GM23338 (cell line): ENCODE data around the gene MEGF6. TPM values are rescaled to one million over a fixed set of nuclear protein-coding genes. Genes with fewer than 3 reads are reported as not detected.

Source experiments
- ATAC-seq: fragments of 200-7000 bp; cut with Tn5 transposase; 3 replicates; pipeline ENCODE4 v1.9.1; 2020
- DNase-seq: peaks from one replicate; pipeline ENCODE4 v3.0.0-alpha.2; 2015; ENCODE audit warnings: low spot score
- H2AFZ ChIP-seq: fragments of 200-600 bp; sonication (generic); 2 replicates; pipeline ENCODE4 v1.8.0; 2016; ENCODE audit warnings: antibody characterized with exemption, mild to moderate bottlenecking, moderate library complexity
- H3F3A ChIP-seq: fragments of 200-600 bp; sonication (generic); replicated peaks from 2 replicates; pipeline ENCODE4 v1.8.0; 2017; ENCODE audit warnings: antibody characterized with exemption, mixed run types, low read depth
- H3K27ac ChIP-seq: fragments of 200-600 bp; sonication (generic); 2 replicates; pipeline ENCODE4 v1.6.1; 2016; ENCODE audit warnings: low read depth
- H3K27me3 ChIP-seq: fragments of 200-600 bp; sonication (generic); 2 replicates; pipeline ENCODE4 v1.8.0; 2016; ENCODE audit warnings: mild to moderate bottlenecking, mixed run types, moderate library complexity; ENCODE audit not compliant: insufficient read depth
- H3K36me3 ChIP-seq: fragments of 200-600 bp; sonication (generic); 2 replicates; pipeline ENCODE4 v1.8.0; 2016; ENCODE audit warnings: mild to moderate bottlenecking; ENCODE audit not compliant: insufficient read depth
- H3K4me1 ChIP-seq: fragments of 200-600 bp; sonication (generic); 2 replicates; pipeline ENCODE4 v1.8.0; 2016; ENCODE audit warnings: mild to moderate bottlenecking, moderate library complexity; ENCODE audit not compliant: insufficient read depth
- H3K4me2 ChIP-seq: fragments of 200-600 bp; sonication (generic); 2 replicates; pipeline ENCODE4 v1.7.1; 2017; ENCODE audit warnings: mixed run types
- H3K4me3 ChIP-seq: fragments of 200-600 bp; sonication (generic); 2 replicates; pipeline ENCODE4 v1.6.1; 2016; ENCODE audit warnings: mixed run types
- H3K79me2 ChIP-seq: fragments of 200-600 bp; sonication (generic); replicated peaks from 2 replicates; pipeline ENCODE4 v1.8.0; 2017; ENCODE audit warnings: mild to moderate bottlenecking; ENCODE audit not compliant: insufficient read depth
- H3K9me2 ChIP-seq: fragments of 200-600 bp; sonication (generic); 2 replicates; pipeline ENCODE4 v1.8.0; 2017; ENCODE audit not compliant: insufficient read depth
- H4K20me1 ChIP-seq: fragments of 200-600 bp; sonication (generic); replicated peaks from 2 replicates; pipeline ENCODE4 v1.8.0; 2017; ENCODE audit warnings: mild to moderate bottlenecking; ENCODE audit not compliant: insufficient read depth
- H3K27ac Mint-ChIP-seq: 2 replicates; pipeline ENCODE4 v1.8.0; 2020; ENCODE audit warnings: inconsistent platforms, mild to moderate bottlenecking, moderate library complexity, mixed read lengths
- H3K27me3 Mint-ChIP-seq: 3 replicates; pipeline ENCODE4 v1.8.0; 2022; ENCODE audit warnings: low read depth, mild to moderate bottlenecking, moderate library complexity, mixed read lengths, inconsistent platforms; ENCODE audit not compliant: insufficient read depth, poor library complexity
- H3K36me3 Mint-ChIP-seq: 3 replicates; pipeline ENCODE4 v1.8.0; 2021; ENCODE audit warnings: low read depth, mild to moderate bottlenecking, inconsistent platforms, moderate library complexity, mixed read lengths
- H3K4me1 Mint-ChIP-seq: 3 replicates; pipeline ENCODE4 v1.8.0; 2020; ENCODE audit warnings: mild to moderate bottlenecking, inconsistent platforms, mixed read lengths
- H3K4me3 Mint-ChIP-seq: 3 replicates; pipeline ENCODE4 v1.8.0; 2021; ENCODE audit warnings: moderate library complexity, mild to moderate bottlenecking, inconsistent platforms, mixed read lengths
- H3K9me3 Mint-ChIP-seq: 3 replicates; pipeline ENCODE4 v1.8.0; 2020; ENCODE audit warnings: moderate library complexity, mild to moderate bottlenecking, inconsistent platforms, mixed read lengths
- CREB1 ChIP-seq: fragments of 250-450 bp; sonication (Bioruptor Pico); IDR thresholded peaks from 2 replicates; pipeline ENCODE4 v1.5.0; 2020; ENCODE audit warnings: low read depth, mild to moderate bottlenecking, moderate library complexity
- EZH2 ChIP-seq: fragments of 200-600 bp; sonication (generic); IDR thresholded peaks from one replicate; pipeline ENCODE4 v1.8.0; 2017; ENCODE audit warnings: antibody characterized with exemption, mild to moderate bottlenecking, low read depth; ENCODE audit not compliant: unreplicated experiment
- EZH2phosphoT487 ChIP-seq: fragments of 200-600 bp; sonication (generic); IDR thresholded peaks from one replicate; pipeline ENCODE4 v1.8.1; 2018; ENCODE audit warnings: antibody characterized with exemption; ENCODE audit not compliant: unreplicated experiment
- JUNB ChIP-seq: IDR thresholded peaks from one replicate; pipeline ENCODE4 v1.6.1; 2016; ENCODE audit warnings: antibody characterized with exemption; ENCODE audit not compliant: unreplicated experiment
- NANOG ChIP-seq: IDR thresholded peaks from 2 replicates; pipeline ENCODE4 v1.6.1; 2016; ENCODE audit warnings: antibody characterized with exemption, borderline replicate concordance
- POLR2AphosphoS5 ChIP-seq: IDR thresholded peaks from 2 replicates; pipeline ENCODE4 v1.6.1; 2016; ENCODE audit warnings: antibody characterized with exemption, low read depth
- STAT1 ChIP-seq: IDR thresholded peaks from one replicate; pipeline ENCODE4 v1.6.1; 2016; ENCODE audit warnings: antibody characterized with exemption; ENCODE audit not compliant: unreplicated experiment
- ZNF114 ChIP-seq: fragments of 250-450 bp; sonication (Bioruptor Pico); IDR thresholded peaks from 2 replicates; pipeline ENCODE4 v1.5.0; 2020; ENCODE audit warnings: mild to moderate bottlenecking, moderate library complexity
- polyA plus RNA-seq: library from polyadenylated mRNA; unstranded; fragments of >200 nt; fragmentation: Nextera tagmentation; extraction: Ambion mirVana; gene quantifications from 2 replicates; pipeline ENCODE4 v1.2.1, GENCODE V29; 2016
- total RNA-seq: library from RNA; depleted of rRNA; stranded (reverse); fragments of >200 nt; shearing (Covaris generic); gene quantifications from 2 replicates; pipeline ENCODE4 v1.2.3, GENCODE V29; 2014
- TF ChIP-seq, protein P1 (sequence below): fragments of 250-450 bp; sonication (Bioruptor Pico); IDR thresholded peaks from 2 replicates; pipeline ENCODE4 v1.5.0; 2020; ENCODE audit warnings: mild to moderate bottlenecking, moderate library complexity
- TF ChIP-seq, protein P2 (sequence below): IDR thresholded peaks from 2 replicates; pipeline ENCODE4 v1.6.1; 2016; ENCODE audit warnings: antibody characterized with exemption
- TF ChIP-seq, protein P3 (sequence below), 2 experiments: fragments of 200-600 bp in 1 of 2; sonication (generic) in 1 of 2; conservative IDR thresholded peaks; 2 replicates each; pipeline versions ENCODE4 v1.5.1 to v1.6.1; 2016 to 2017; ENCODE audit warnings: antibody characterized with exemption in 2 of 2, low read depth in 2 of 2, mild to moderate bottlenecking in 2 of 2, moderate library complexity in 1 of 2

MEGF6 gene
- total and polyA plus RNA-seq, 2 experiments from 2014 or later: 4.0 to 21.4 TPM

DNA sequence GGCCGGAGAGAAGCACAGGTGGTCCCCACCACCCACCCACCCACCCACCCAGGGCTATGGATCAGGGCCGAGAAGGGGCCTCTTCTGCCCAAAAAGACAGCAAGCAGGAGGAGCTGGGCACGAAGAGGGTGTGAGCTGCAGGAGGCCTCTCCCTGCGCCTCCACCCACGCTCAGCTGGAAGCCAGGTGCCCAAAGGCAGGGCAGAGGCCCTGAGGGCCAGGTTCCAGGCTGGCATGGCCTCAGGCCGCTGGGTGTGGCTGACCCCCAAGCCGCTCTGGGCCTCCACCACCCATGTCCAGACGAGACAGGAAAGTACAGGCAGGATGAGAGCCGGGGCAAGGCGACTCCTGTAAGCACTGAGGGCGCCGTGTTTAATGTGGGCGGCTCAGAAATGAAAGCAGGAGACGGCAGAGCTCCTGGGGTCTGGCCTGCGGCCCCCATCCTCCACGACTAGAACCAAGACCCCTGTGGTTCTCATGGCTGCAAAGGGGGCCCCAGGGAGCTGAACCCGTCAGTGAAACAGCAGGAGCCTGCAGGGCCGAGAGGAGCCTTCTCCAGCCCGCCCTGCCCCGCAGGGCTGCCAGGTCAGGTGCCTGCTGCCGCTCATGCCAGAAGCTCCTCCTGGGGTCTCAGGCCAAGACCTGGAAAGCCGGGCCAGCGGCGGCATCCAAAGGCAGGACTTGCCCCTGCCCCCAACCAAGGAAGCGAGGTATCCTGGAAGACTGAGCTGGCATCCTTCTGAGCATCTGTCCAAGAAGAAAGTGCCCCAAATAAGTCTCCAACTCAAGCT is 56.0 kb downstream of the MEGF6 start:
- Mint-ChIP-seq H3K36me3 (no peaks in the 10 kb centered on the region), H3K27ac (no peak overlapping the region), H3K4me3 (no peak overlapping the region), H3K4me1 (no peaks in the 10 kb centered on the region), H3K27me3 (peaks cover 6% of the 10 kb centered on the region), H3K9me3 (no peaks in the 10 kb centered on the region; the same call in 2 of the 3 replicates)
- Histone ChIP-seq H4K20me1 (no peaks in the 10 kb centered on the region), H3K4me1 (no peaks in the 10 kb centered on the region), H3F3A (no peaks in the 10 kb centered on the region), H3K27me3 (no peaks in the 10 kb centered on the region), H3K4me3 (no peak overlapping the region), H2AFZ (no peak overlapping the region), H3K79me2 (no peaks in the 10 kb centered on the region), H3K27ac (no peak overlapping the region), H3K4me2 (no peak overlapping the region), H3K9me2 (no peaks in the 10 kb centered on the region), H3K36me3 (no peaks in the 10 kb centered on the region)
- DNase-seq: no peak
- TF ChIP-seq, protein P1, sequence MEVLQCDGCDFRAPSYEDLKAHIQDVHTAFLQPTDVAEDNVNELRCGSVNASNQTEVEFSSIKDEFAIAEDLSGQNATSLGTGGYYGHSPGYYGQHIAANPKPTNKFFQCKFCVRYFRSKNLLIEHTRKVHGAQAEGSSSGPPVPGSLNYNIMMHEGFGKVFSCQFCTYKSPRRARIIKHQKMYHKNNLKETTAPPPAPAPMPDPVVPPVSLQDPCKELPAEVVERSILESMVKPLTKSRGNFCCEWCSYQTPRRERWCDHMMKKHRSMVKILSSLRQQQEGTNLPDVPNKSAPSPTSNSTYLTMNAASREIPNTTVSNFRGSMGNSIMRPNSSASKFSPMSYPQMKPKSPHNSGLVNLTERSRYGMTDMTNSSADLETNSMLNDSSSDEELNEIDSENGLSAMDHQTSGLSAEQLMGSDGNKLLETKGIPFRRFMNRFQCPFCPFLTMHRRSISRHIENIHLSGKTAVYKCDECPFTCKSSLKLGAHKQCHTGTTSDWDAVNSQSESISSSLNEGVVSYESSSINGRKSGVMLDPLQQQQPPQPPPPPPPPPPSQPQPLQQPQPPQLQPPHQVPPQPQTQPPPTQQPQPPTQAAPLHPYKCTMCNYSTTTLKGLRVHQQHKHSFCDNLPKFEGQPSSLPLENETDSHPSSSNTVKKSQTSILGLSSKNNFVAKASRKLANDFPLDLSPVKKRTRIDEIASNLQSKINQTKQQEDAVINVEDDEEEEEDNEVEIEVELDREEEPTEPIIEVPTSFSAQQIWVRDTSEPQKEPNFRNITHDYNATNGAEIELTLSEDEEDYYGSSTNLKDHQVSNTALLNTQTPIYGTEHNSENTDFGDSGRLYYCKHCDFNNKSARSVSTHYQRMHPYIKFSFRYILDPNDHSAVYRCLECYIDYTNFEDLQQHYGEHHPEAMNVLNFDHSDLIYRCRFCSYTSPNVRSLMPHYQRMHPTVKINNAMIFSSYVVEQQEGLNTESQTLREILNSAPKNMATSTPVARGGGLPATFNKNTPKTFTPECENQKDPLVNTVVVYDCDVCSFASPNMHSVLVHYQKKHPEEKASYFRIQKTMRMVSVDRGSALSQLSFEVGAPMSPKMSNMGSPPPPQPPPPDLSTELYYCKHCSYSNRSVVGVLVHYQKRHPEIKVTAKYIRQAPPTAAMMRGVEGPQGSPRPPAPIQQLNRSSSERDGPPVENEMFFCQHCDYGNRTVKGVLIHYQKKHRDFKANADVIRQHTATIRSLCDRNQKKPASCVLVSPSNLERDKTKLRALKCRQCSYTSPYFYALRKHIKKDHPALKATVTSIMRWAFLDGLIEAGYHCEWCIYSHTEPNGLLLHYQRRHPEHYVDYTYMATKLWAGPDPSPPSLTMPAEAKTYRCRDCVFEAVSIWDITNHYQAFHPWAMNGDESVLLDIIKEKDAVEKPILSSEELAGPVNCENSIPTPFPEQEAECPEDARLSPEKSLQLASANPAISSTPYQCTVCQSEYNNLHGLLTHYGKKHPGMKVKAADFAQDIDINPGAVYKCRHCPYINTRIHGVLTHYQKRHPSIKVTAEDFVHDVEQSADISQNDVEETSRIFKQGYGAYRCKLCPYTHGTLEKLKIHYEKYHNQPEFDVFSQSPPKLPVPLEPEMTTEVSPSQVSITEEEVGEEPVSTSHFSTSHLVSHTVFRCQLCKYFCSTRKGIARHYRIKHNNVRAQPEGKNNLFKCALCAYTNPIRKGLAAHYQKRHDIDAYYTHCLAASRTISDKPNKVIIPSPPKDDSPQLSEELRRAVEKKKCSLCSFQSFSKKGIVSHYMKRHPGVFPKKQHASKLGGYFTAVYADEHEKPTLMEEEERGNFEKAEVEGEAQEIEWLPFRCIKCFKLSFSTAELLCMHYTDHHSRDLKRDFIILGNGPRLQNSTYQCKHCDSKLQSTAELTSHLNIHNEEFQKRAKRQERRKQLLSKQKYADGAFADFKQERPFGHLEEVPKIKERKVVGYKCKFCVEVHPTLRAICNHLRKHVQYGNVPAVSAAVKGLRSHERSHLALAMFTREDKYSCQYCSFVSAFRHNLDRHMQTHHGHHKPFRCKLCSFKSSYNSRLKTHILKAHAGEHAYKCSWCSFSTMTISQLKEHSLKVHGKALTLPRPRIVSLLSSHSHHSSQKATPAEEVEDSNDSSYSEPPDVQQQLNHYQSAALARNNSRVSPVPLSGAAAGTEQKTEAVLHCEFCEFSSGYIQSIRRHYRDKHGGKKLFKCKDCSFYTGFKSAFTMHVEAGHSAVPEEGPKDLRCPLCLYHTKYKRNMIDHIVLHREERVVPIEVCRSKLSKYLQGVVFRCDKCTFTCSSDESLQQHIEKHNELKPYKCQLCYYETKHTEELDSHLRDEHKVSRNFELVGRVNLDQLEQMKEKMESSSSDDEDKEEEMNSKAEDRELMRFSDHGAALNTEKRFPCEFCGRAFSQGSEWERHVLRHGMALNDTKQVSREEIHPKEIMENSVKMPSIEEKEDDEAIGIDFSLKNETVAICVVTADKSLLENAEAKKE (CRISPR knock-in tag): no peak
- no peak for TF ChIP-seq ZNF114
- TF ChIP-seq NANOG: no peak
- no peak for TF ChIP-seq JUNB
- no peak for TF ChIP-seq EZH2phosphoT487
- no peak for TF ChIP-seq STAT1
- TF ChIP-seq, protein P2, sequence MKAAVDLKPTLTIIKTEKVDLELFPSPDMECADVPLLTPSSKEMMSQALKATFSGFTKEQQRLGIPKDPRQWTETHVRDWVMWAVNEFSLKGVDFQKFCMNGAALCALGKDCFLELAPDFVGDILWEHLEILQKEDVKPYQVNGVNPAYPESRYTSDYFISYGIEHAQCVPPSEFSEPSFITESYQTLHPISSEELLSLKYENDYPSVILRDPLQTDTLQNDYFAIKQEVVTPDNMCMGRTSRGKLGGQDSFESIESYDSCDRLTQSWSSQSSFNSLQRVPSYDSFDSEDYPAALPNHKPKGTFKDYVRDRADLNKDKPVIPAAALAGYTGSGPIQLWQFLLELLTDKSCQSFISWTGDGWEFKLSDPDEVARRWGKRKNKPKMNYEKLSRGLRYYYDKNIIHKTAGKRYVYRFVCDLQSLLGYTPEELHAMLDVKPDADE: no peak
- TF ChIP-seq EZH2: no peak
- no peak for TF ChIP-seq CREB1
- TF ChIP-seq, protein P3, sequence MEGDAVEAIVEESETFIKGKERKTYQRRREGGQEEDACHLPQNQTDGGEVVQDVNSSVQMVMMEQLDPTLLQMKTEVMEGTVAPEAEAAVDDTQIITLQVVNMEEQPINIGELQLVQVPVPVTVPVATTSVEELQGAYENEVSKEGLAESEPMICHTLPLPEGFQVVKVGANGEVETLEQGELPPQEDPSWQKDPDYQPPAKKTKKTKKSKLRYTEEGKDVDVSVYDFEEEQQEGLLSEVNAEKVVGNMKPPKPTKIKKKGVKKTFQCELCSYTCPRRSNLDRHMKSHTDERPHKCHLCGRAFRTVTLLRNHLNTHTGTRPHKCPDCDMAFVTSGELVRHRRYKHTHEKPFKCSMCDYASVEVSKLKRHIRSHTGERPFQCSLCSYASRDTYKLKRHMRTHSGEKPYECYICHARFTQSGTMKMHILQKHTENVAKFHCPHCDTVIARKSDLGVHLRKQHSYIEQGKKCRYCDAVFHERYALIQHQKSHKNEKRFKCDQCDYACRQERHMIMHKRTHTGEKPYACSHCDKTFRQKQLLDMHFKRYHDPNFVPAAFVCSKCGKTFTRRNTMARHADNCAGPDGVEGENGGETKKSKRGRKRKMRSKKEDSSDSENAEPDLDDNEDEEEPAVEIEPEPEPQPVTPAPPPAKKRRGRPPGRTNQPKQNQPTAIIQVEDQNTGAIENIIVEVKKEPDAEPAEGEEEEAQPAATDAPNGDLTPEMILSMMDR (conservative IDR thresholded peaks at IDR 0.05; ENCODE audit: low read depth in 2 of 2): no peak
- no peak for TF ChIP-seq POLR2AphosphoS5
- no peak for ATAC-seq
